ENCODE results near the gene RAPGEF1.

Gene RAPGEF1

GRCh38 chr9:131621551-131622358 is 118.1 kb downstream of the RAPGEF1 start:
- DNase-seq, result peak; percentile 53

GRCh38 chr9:131620764-131621520 is 118.9 kb downstream of the RAPGEF1 start:
- no peak for DNase-seq

- DNase-seq, result no peak
Measured at GRCh38 chr9:131619680-131620079, 120.2 kb downstream of the RAPGEF1 start.

- DNase-seq, result no peak
Measured at GRCh38 chr9:131618785-131619184, 121.1 kb downstream of the RAPGEF1 start.

- DNase-seq, result no peak
Measured at GRCh38 chr9:131618071-131618479, 121.8 kb downstream of the RAPGEF1 start.

GRCh38 chr9:131617611-131618010 is 122.3 kb downstream of the RAPGEF1 start:
- DNase-seq, result no peak

- DNase-seq, result no peak
Measured at GRCh38 chr9:131616983-131617604, 122.8 kb downstream of the RAPGEF1 start.

GRCh38 chr9:131614340-131614915 is 125.4 kb downstream of the RAPGEF1 start:
- no peak for DNase-seq

GRCh38 chr9:131613921-131614320 is 126.0 kb downstream of the RAPGEF1 start:
- DNase-seq, result no peak

- DNase-seq, result no peak
Measured at GRCh38 chr9:131612851-131613250, 127.0 kb downstream of the RAPGEF1 start.

GRCh38 chr9:131611586-131612315 is 128.1 kb downstream of the RAPGEF1 start:
- no peak for DNase-seq

GRCh38 chr9:131610231-131610761 is 129.6 kb downstream of the RAPGEF1 start:
- no peak for DNase-seq

GRCh38 chr9:131609099-131609830 is 130.6 kb downstream of the RAPGEF1 start:
- no peak for DNase-seq

GRCh38 chr9:131608493-131609037 is 131.3 kb downstream of the RAPGEF1 start:
- no peak for DNase-seq

- no peak for DNase-seq
Measured at GRCh38 chr9:131607591-131607990, 132.3 kb downstream of the RAPGEF1 start.

GRCh38 chr9:131606896-131607567 is 132.8 kb downstream of the RAPGEF1 start:
- no peak for DNase-seq

GRCh38 chr9:131605770-131606590 is 133.9 kb downstream of the RAPGEF1 start:
- DNase-seq, result no peak

GRCh38 chr9:131603711-131604439 is 136.0 kb downstream of the RAPGEF1 start:
- no peak for DNase-seq

- DNase-seq, result no peak
Measured at GRCh38 chr9:131603199-131603598, 136.7 kb downstream of the RAPGEF1 start.
